B cell (primary cell): ENCODE data around the gene ATG4D. TPM values are rescaled to one million over a fixed set of nuclear protein-coding genes. Genes with fewer than 3 reads are reported as not detected.

Experiments
- ATAC-seq: fragments of 200-7000 bp; cut with Tn5 transposase; one replicate; pipeline ENCODE4 v1.10.0; 2021; ENCODE audit warnings: low read depth, mild to moderate bottlenecking, moderate number of reproducible peaks, moderate library complexity
- CTCF ChIA-PET: fragments of 350-600 bp; sonication (Branson Sonifier 250); formaldehyde crosslinking; loops from one replicate; lab custom pipeline; 2021; ENCODE audit warnings: antibody characterized with exemption, inconsistent platforms; lab: Charles Lee
- POLR2A ChIA-PET: fragments of 350-600 bp; sonication (Branson Sonifier 250); formaldehyde crosslinking; loops from one replicate; lab custom pipeline; 2021; ENCODE audit warnings: antibody characterized with exemption; lab: Charles Lee
- DNase-seq: peaks from one replicate; pipeline ENCODE4 v3.0.0; 2013
- H2AFZ ChIP-seq: 2 replicates; pipeline ENCODE4 v1.6.1; 2012; ENCODE audit warnings: mild to moderate bottlenecking, low read depth, low read length; ENCODE audit not compliant: insufficient read depth, poor library complexity, severe bottlenecking
- H3K27ac ChIP-seq, 2 donors: 1 replicate in 1 of 2; 2 replicates in 1 of 2; pipeline ENCODE4 v1.5.1; 2012 to 2013; ENCODE audit warnings: low read length in 2 of 2, mild to moderate bottlenecking in 2 of 2, moderate library complexity in 1 of 2
- H3K27me3 ChIP-seq, 4 experiments: fragments of 200-600 bp in 1 of 4; sonication (generic) in 1 of 4; replicated peaks in 1 of 4; 1 replicate in 2 of 4; 2 replicates in 2 of 4; pipeline versions ENCODE4 v1.6.1 to v1.7.0; 2013 to 2016; ENCODE audit warnings: low read length in 3 of 4, mild to moderate bottlenecking in 2 of 4, mixed read lengths in 1 of 4, moderate library complexity in 1 of 4; ENCODE audit not compliant: insufficient read depth in 4 of 4, control insufficient read depth in 3 of 4; ENCODE audit errors: control extremely low read depth in 1 of 4
- H3K36me3 ChIP-seq, 2 experiments: replicated peaks in 1 of 2; 1 replicate in 1 of 2; 2 replicates in 1 of 2; pipeline versions ENCODE4 v1.6.1 to v1.7.1; 2013; ENCODE audit warnings: low read length in 1 of 2; ENCODE audit not compliant: insufficient read depth in 2 of 2, control insufficient read depth in 1 of 2; ENCODE audit errors: control extremely low read depth in 1 of 2, extremely low read depth in 1 of 2
- H3K4me1 ChIP-seq, 2 donors: fragments of 200-600 bp in 1 of 2; sonication (generic) in 1 of 2; 1 replicate in 1 of 2; 2 replicates in 1 of 2; pipeline versions ENCODE4 v1.5.1 to v1.6.1; 2013 to 2017; ENCODE audit warnings: low read length in 2 of 2; ENCODE audit not compliant: control insufficient read depth in 2 of 2, insufficient read depth in 2 of 2
- H3K4me2 ChIP-seq: replicated peaks from 2 replicates; pipeline ENCODE3; 2012; ENCODE audit warnings: mild to moderate bottlenecking, low read depth, low read length; ENCODE audit not compliant: poor library complexity, severe bottlenecking
- H3K4me3 ChIP-seq, 5 experiments: fragments of 200-600 bp in 1 of 5; sonication (generic) in 1 of 5; 1 replicate in 3 of 5; 2 replicates in 2 of 5; pipeline versions ENCODE4 v1.5.1 to v1.7.0; 2011 to 2016; ENCODE audit warnings: low read length in 4 of 5, mild to moderate bottlenecking in 4 of 5, low read depth in 2 of 5, control low read depth in 1 of 5, moderate library complexity in 1 of 5; ENCODE audit not compliant: insufficient read depth in 1 of 5; ENCODE audit errors: control extremely low read depth in 1 of 5, extremely low read depth in 1 of 5
- H3K79me2 ChIP-seq: fragments of 200-600 bp; sonication (generic); one replicate; pipeline ENCODE4 v1.6.0; 2016; ENCODE audit warnings: low read length; ENCODE audit not compliant: control insufficient read depth, insufficient read depth
- H3K9ac ChIP-seq: fragments of 200-600 bp; sonication (generic); 2 replicates; pipeline ENCODE4 v1.6.1; 2017; ENCODE audit warnings: mild to moderate bottlenecking, low read length, moderate library complexity
- H3K9me3 ChIP-seq, 3 donors: one replicate each; pipeline versions ENCODE4 v1.6.1 to v1.7.1; 2013; ENCODE audit warnings: low read length in 2 of 3; ENCODE audit not compliant: control insufficient read depth in 2 of 3, insufficient read depth in 1 of 3; ENCODE audit errors: control extremely low read depth in 1 of 3
- H4K20me1 ChIP-seq: 2 replicates; pipeline ENCODE4 v1.6.0; 2012; ENCODE audit warnings: mild to moderate bottlenecking, low read length; ENCODE audit not compliant: insufficient read depth, control insufficient read depth, poor library complexity, severe bottlenecking
- H3K27ac Mint-ChIP-seq: one replicate; pipeline ENCODE4 v1.8.0; 2021; ENCODE audit warnings: mixed read lengths
- H3K27me3 Mint-ChIP-seq: one replicate; pipeline ENCODE4 v1.8.0; 2021; ENCODE audit warnings: mixed read lengths
- H3K4me1 Mint-ChIP-seq: one replicate; pipeline ENCODE4 v1.8.0; 2021; ENCODE audit warnings: mixed read lengths
- H3K4me3 Mint-ChIP-seq: one replicate; pipeline ENCODE4 v1.8.0; 2021; ENCODE audit warnings: mixed read lengths
- H3K9me3 Mint-ChIP-seq: one replicate; pipeline ENCODE4 v1.8.0; 2022; ENCODE audit warnings: mixed read lengths; ENCODE audit not compliant: insufficient read depth
- EZH2 ChIP-seq: IDR thresholded peaks from 2 replicates; pipeline ENCODE4 v1.6.1; 2012; ENCODE audit warnings: borderline replicate concordance, low read depth, mild to moderate bottlenecking, moderate library complexity, low read length; ENCODE audit not compliant: insufficient read depth, poor library complexity, severe bottlenecking
- WGBS: methylation state at CpG from one replicate; pipeline ENCODE4 v1.1.5; 2013; ENCODE audit warnings: missing lambda C conversion rate; ENCODE audit not compliant: insufficient coverage; 5-methylcytosine and 5-hydroxymethylcytosine counted together
- intact Hi-C: fragments of 100-400 bp; cut with micrococcal nuclease; formaldehyde crosslinking; loops from one replicate; pipeline ENCODE4 v1.10.0; 2022
- polyA plus RNA-seq: library from polyadenylated mRNA; depleted of rRNA; stranded (reverse); fragments of >200 nt; gene quantifications from 2 replicates; pipeline ENCODE4 v1.2.3, GENCODE V29; 2012
- total RNA-seq, 2 donors: library from RNA; stranded (reverse); fragments of 120-200 nt in 1 of 2; gene quantifications; 1 replicate in 1 of 2; 2 replicates in 1 of 2; pipeline versions ENCODE4 v1.2.3 to v1.2.4, GENCODE V29; 2013 to 2022
- TF ChIP-seq, protein P1 (sequence below): fragments of 200-600 bp; IDR thresholded peaks from one replicate; pipeline ENCODE4 v1.8.0; 2022; ENCODE audit warnings: antibody characterized with exemption, mild to moderate bottlenecking

The ATG4D gene
- total and polyA plus RNA-seq, 2 donors (not counting 1 experiment from before 2014, with no cell fraction given): 58.8 to 75.5 TPM

DNA sequence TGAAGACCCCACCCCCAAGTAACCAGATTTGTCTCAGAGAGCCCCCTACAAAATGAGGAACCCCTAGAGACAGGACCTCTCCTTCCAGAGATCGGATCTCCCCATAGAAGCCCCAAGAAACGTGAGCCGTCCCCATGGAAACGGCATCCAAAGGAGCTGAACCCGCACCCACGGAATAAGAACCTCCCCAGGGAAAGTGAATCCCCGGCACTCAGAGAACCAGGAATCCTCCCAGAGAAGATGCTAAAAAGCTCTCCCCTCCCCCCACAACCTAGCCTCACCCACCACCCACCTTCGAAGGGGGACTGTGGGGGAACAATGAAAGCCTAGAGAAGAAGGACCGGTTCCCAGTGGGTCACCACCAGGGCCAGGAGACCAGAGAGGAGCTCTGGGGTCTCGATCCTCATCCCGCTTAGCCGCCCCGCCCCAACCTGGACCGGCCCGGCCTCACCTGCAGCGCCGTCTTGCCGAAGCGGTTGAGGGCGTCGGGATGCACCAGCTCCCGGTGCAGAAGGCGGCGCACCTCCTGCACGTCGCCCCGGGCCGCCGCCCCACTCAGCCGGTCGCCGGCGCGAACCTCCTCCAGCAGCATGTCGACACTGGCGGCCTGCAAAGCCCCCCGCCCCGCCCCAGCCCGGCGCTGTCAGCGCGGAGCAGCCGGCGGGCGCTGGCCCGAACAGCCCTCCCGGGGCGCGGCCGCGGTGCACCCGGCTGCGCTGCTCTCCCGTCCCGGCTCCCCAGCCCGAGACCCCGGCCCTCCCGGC lies 24.5 kb downstream of the ATG4D start:
- Histone ChIP-seq H3K9ac (peak overlapping the region; percentile 85), H3K79me2 (peaks cover 34% of the 10 kb centered on the region), H3K9me3 (no peaks in the 10 kb centered on the region), H2AFZ (peak overlapping the region; percentile 56), H3K27ac (peak overlapping the region; percentile 87 to 88), H3K27me3 (no peaks in the 10 kb centered on the region), H4K20me1 (peaks cover 24% of the 10 kb centered on the region), H3K4me2 (peak overlapping the region; percentile 82), H3K4me3 (peak overlapping the region; percentile 92 to 99 (median 97)), H3K4me1 (peaks cover 28 to 44% of the 10 kb centered on the region in 2 donors), H3K36me3 (peaks cover 0 to 2% of the 10 kb centered on the region in 2 experiments)
- H3K4me1 Mint-ChIP-seq: peaks cover 49% of the 10 kb centered on the region
- no peaks in the 10 kb centered on the region for H3K9me3 Mint-ChIP-seq
- intact Hi-C loops: loop anchor here (5.0 kb wide), 2 partner anchors 129 to 151 kb away; no protein-coding TSS in a partner anchor
- CTCF ChIA-PET: interaction anchor here (0.5 to 12.0 kb wide), 5 partner anchors 16 to 151 kb away, joined by 3 to 102 read pairs (median 6); no protein-coding TSS in a partner anchor
- ATAC-seq (peak; percentile 1), DNase-seq (no peak)
- H3K27me3 Mint-ChIP-seq: no peaks in the 10 kb centered on the region
- POLR2A ChIA-PET: interaction anchor here (0.6 to 2.7 kb wide), 7 partner anchors 14 to 749 kb away, joined by 3 to 15 read pairs (median 4); partner anchors contain the start of gene FBXL12
- H3K27ac Mint-ChIP-seq: peak overlapping the region; percentile 96
- under 1% methylated on average over 58 of the region's 58 CpGs for WGBS
- no peak for TF ChIP-seq EZH2
- peak overlapping the region; percentile 95 for H3K4me3 Mint-ChIP-seq

DNA sequence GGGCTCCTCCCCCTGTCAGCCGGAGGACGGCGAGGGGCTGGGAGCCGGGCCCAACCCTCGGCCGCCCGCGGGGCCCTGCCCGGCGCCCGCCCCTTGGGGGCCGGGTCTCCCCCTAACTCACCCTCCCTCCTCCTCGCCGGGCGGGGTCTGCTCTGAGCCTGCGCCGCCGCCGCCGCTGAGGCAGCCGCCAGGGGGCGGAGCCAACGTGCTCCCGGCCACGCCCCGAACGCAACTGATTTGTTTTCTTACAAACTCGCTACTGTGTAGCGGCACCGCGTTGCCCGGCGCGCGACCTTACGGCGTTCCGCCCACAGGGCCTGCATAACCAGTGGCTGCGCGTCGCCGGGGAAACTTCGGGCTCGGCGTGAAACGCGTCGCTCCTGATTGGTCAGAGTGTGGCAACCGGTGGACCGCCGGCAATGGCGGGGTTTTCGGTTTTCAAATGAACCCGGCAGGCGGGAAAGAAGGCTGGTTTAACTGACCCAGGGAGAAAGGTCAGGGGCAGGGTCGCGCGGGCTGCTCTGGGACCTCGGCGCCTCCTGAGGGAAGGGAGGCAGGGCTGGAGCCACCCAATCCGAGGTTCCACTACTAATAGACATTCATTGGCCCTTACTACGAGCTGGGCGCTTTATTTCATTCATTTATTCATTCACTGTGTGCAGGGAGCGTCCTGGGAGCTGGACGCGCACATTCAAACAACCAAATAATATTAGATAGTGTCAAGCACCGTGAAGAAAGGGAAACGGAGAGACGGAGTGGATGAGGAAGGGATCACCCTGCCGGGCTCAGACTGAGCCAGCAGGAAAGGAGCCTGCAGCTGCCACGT lies 25.3 kb downstream of the ATG4D start, which contains the start of gene CDKN2D:
Gene CDKN2D (minus strand): TSS at position 154 of the 826 bp plus-strand sequence. CDS start 326 bp downstream, outside the sequence.
- peak; percentile 66 for ATAC-seq
- Histone ChIP-seq H3K4me2 (peak within 1 kb of the TSS; percentile 82), H3K36me3 (peaks cover 0 to 2% of the 10 kb centered on the region in 2 experiments), H3K4me1 (peaks cover 28 to 44% of the 10 kb centered on the region in 2 donors), H2AFZ (peak within 1 kb of the TSS; percentile 66), H3K4me3 (peak within 1 kb of the TSS; percentile 92 to 99 (median 97)), H3K9me3 (no peaks in the 10 kb centered on the region), H3K9ac (peak within 1 kb of the TSS; percentile 85), H3K79me2 (peaks cover 31% of the 10 kb centered on the region), H4K20me1 (peaks cover 24% of the 10 kb centered on the region), H3K27me3 (no peaks in the 10 kb centered on the region), H3K27ac (peak within 1 kb of the TSS; percentile 87 to 88)
- POLR2A ChIA-PET: interaction anchor here (0.6 to 2.7 kb wide), 6 partner anchors 15 to 750 kb away, joined by 3 to 15 read pairs (median 4); partner anchors contain the start of gene FBXL12
- TF ChIP-seq EZH2: no peak
- TF ChIP-seq, protein P1, sequence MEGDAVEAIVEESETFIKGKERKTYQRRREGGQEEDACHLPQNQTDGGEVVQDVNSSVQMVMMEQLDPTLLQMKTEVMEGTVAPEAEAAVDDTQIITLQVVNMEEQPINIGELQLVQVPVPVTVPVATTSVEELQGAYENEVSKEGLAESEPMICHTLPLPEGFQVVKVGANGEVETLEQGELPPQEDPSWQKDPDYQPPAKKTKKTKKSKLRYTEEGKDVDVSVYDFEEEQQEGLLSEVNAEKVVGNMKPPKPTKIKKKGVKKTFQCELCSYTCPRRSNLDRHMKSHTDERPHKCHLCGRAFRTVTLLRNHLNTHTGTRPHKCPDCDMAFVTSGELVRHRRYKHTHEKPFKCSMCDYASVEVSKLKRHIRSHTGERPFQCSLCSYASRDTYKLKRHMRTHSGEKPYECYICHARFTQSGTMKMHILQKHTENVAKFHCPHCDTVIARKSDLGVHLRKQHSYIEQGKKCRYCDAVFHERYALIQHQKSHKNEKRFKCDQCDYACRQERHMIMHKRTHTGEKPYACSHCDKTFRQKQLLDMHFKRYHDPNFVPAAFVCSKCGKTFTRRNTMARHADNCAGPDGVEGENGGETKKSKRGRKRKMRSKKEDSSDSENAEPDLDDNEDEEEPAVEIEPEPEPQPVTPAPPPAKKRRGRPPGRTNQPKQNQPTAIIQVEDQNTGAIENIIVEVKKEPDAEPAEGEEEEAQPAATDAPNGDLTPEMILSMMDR: no peak
- peaks cover 49% of the 10 kb centered on the region for H3K4me1 Mint-ChIP-seq
- no peaks in the 10 kb centered on the region for H3K9me3 Mint-ChIP-seq
- H3K27me3 Mint-ChIP-seq: no peaks in the 10 kb centered on the region
- peak within 1 kb of the TSS; percentile 95 for H3K4me3 Mint-ChIP-seq
- CTCF ChIA-PET: interaction anchor here (0.5 to 12.0 kb wide), 8 partner anchors 12 to 280 kb away, joined by 3 to 102 read pairs (median 9); partner anchors contain the start of genes ATG4D and ICAM5
- under 1% methylated on average over 66 of the region's 71 CpGs for WGBS
- DNase-seq: peak; percentile 99
- H3K27ac Mint-ChIP-seq: peak within 1 kb of the TSS; percentile 96
- intact Hi-C loops: loop anchor here (1.0 to 5.0 kb wide), 9 partner anchors 34 to 302 kb away; partner anchors contain the start of genes CARM1, CDC37, TMED1 and TYK2
